Upper lobe of right lung (tissue), 1 donor: ENCODE measurements around the gene PRRT2. TPM values are rescaled to one million over a fixed set of nuclear protein-coding genes. Genes with fewer than 3 reads are reported as not detected.

ENCODE experiments used
- ATAC-seq: fragments of 200-7000 bp; cut with Tn5 transposase; one replicate; pipeline ENCODE4 v1.9.1; 2020; ENCODE audit warnings: mild to moderate bottlenecking, moderate library complexity
- DNase-seq: peaks from one replicate; pipeline ENCODE4 v3.0.0-alpha.2; 2020
- H3K27ac ChIP-seq: fragments of 200-600 bp; one replicate; pipeline ENCODE4 v1.8.0; 2022
- H3K27me3 ChIP-seq: fragments of 200-600 bp; one replicate; pipeline ENCODE4 v1.8.0; 2022; ENCODE audit warnings: mild to moderate bottlenecking
- H3K36me3 ChIP-seq: fragments of 200-600 bp; one replicate; pipeline ENCODE4 v1.8.0; 2022
- H3K4me1 ChIP-seq: fragments of 200-600 bp; one replicate; pipeline ENCODE4 v1.8.0; 2022
- H3K4me3 ChIP-seq: fragments of 200-600 bp; one replicate; pipeline ENCODE4 v1.8.0; 2022; ENCODE audit warnings: mild to moderate bottlenecking
- H3K9me3 ChIP-seq: fragments of 200-600 bp; one replicate; pipeline ENCODE4 v1.8.0; 2022
- intact Hi-C: fragments of 100-400 bp; cut with DNase I; formaldehyde crosslinking; loops from one replicate; pipeline ENCODE4 v1.11.0; 2022
- total RNA-seq: library from RNA; stranded (reverse); fragmentation: NEBNext Ultra II Directional; extraction: Animal tissue kit (Norgen Biotek cat#: 25700); gene quantifications from one replicate; pipeline ENCODE4 v1.2.1, GENCODE V29; 2021
- TF ChIP-seq, protein P1 (sequence below): fragments of 200-600 bp; IDR thresholded peaks from one replicate; pipeline ENCODE4 v1.8.0; 2022; ENCODE audit warnings: antibody characterized with exemption
- donor health status: DM: no; HTN: yes; CAD: no; lungs with severe emphysema.

The PRRT2 gene
- total RNA-seq, 1 donor from 2014 or later = 2.7 TPM

DNA sequence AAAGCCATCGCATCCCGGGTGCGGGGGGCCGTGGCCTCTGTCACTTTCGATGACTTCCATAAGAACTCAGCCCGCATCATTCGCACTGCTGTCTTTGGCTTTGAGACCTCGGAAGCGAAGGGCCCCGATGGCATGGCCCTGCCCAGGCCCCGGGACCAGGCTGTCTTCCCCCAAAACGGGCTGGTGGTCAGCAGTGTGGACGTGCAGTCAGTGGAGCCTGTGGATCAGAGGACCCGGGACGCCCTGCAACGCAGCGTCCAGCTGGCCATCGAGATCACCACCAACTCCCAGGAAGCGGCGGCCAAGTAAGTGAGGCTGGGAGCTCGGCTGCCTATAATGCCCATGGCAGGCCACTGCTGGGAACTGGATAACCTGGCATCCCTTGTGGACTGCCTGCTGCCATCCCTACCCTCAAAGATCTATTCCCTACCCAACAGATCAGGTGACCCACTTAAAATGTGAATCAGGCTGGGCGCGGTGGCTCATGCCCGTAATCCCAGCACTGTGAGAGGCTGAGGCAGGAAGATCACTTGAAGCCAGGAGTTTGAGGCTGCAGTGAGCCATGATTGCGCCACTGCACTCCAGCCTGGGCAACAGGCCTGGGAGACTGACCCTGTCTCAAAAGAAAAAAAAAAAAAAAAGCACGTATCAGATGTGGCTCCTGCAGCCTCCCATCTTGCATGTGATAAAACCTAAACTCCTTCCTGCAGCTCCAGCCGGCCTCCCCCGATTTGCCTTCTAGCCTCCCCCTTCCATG, 32.8 kb downstream of the PRRT2 start:
- no peak overlapping the region for H3K4me3 ChIP-seq
- DNase-seq = peak; percentile 89
- peaks cover 80% of the 10 kb centered on the region for H3K36me3 ChIP-seq
- no peaks in the 10 kb centered on the region for H3K4me1 ChIP-seq
- H3K9me3 ChIP-seq = no peaks in the 10 kb centered on the region
- TF ChIP-seq, protein P1, sequence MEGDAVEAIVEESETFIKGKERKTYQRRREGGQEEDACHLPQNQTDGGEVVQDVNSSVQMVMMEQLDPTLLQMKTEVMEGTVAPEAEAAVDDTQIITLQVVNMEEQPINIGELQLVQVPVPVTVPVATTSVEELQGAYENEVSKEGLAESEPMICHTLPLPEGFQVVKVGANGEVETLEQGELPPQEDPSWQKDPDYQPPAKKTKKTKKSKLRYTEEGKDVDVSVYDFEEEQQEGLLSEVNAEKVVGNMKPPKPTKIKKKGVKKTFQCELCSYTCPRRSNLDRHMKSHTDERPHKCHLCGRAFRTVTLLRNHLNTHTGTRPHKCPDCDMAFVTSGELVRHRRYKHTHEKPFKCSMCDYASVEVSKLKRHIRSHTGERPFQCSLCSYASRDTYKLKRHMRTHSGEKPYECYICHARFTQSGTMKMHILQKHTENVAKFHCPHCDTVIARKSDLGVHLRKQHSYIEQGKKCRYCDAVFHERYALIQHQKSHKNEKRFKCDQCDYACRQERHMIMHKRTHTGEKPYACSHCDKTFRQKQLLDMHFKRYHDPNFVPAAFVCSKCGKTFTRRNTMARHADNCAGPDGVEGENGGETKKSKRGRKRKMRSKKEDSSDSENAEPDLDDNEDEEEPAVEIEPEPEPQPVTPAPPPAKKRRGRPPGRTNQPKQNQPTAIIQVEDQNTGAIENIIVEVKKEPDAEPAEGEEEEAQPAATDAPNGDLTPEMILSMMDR = no peak
- peak; percentile 62 for ATAC-seq
- H3K27me3 ChIP-seq = no peaks in the 10 kb centered on the region
- intact Hi-C loops = no loop called here
- peak overlapping the region; percentile 11 for H3K27ac ChIP-seq

DNA sequence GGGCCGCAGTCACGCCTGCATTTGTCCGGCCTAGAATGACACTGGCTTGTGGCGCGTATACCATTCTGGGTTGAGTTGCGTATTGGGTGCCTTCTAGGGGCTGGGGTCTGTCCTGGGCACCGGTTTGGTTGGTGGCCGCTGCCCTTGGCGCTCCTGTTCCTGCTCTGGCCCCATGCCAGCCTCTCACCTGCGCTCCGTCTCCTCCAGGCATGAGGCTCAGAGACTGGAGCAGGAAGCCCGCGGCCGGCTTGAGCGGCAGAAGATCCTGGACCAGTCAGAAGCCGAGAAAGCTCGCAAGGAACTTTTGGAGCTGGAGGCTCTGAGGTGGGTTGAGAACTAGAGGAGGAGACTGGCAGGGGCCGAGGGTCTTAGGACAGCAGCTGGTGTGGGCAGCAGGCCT, 33.7 kb downstream of the PRRT2 start:
- Histone ChIP-seq H3K27ac (peak overlapping the region; percentile 36), H3K9me3 (no peaks in the 10 kb centered on the region), H3K4me1 (no peaks in the 10 kb centered on the region), H3K4me3 (no peak overlapping the region), H3K36me3 (peaks cover 71% of the 10 kb centered on the region), H3K27me3 (no peaks in the 10 kb centered on the region)
- DNase-seq (peak; percentile 81), ATAC-seq (no peak)
- intact Hi-C loops = no loop called here
- TF ChIP-seq, protein P1 = no peak

DNA sequence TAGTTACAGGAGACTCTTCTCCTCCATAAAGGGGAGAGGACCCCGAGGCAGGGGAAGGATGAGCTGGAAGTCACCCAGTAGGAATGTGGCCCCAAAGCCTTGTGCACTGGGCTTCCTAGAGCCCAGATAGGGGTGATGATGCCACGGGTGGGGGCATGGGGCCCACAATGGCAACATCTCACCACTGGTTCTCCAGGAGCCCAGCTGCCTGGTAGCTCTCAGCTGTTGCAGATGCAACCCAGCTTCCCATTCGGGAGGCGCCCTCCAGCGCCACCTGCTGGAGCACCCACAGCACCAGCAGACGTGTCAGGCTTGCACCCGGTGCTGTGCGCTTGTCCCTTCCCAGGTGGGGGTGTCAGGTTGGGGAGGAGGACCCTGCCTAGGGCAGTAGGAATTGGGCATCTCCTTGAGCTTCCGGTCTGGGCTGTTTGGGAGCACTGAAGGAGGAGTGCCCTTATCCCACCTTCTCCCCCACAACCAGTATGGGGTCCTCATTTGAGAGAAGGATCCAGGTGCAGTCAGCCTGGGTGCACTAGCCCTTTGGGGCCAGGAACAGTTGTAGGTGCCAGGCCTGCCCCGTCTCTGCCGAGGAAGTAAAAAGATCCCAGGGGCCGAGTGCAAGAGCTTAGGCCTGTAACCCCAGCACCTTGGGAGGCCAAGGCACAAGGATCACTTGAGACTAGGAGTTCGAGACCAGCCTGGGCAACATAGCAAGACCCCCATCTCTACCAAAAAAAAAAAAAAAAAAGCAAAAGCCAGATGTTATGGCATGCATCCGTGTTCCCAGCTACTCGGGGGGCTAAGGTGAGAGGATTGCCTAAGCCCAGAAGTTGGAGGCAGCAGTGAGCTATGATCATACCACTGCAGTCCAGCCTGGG, 36.7 kb downstream of the PRRT2 start:
- Histone ChIP-seq H3K4me3 (no peak overlapping the region), H3K36me3 (peaks cover 44% of the 10 kb centered on the region), H3K27ac (peak overlapping the region; percentile 11), H3K9me3 (no peaks in the 10 kb centered on the region), H3K27me3 (no peaks in the 10 kb centered on the region), H3K4me1 (peaks cover 5% of the 10 kb centered on the region)
- TF ChIP-seq, protein P1 = peak; percentile 91
- DNase-seq (peak; percentile 91), ATAC-seq (peak; percentile 88)
- intact Hi-C loops = no loop called here

DNA sequence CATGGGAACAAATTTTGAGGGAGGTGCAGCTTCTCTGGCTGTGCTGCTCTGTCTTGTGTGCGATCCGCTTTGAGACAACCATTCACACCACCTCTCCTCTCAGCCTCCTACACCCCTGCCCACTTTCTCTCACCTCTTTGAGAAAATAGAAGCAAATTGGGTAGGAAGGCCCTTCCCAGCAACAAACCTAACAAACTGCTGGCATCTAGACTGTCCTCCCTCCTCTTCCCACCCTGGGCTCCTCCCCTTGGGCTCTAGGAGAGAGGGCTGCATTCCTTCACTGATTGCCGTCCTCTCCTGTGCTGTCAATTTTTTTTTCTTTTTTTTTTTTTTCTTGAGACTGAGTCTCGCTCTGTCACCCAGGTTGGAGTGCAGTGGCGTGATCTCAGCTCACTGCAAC, 37.5 kb downstream of the PRRT2 start:
- Histone ChIP-seq H3K36me3 (peaks cover 35% of the 10 kb centered on the region), H3K4me3 (no peak overlapping the region), H3K27ac (no peak overlapping the region), H3K27me3 (no peaks in the 10 kb centered on the region), H3K4me1 (peaks cover 5% of the 10 kb centered on the region), H3K9me3 (no peaks in the 10 kb centered on the region)
- ATAC-seq (peak; percentile 45), DNase-seq (no peak)
- TF ChIP-seq, protein P1 = no peak
- intact Hi-C loops = no loop called here

DNA sequence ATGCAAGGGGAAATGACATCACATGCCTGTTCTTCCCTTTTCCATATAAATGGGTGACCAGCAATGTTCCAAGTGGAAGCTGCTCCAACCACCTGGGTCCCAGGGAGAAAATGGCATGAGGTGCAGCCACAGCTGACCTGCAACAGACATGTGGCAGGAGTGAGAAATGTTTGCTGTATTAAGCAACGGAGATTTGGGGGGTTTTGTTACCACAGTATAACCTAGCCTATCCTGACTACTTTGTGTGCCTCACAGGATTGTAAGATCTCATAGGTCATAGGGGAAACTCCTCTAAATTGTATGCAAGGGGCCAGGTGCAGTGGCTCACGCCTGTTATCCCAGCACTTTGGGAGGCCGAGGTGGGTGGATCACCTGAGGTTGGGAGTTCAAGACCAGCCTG, 39.0 kb downstream of the PRRT2 start:
- peaks cover 5% of the 10 kb centered on the region for H3K4me1 ChIP-seq
- peaks cover 21% of the 10 kb centered on the region for H3K36me3 ChIP-seq
- no peak overlapping the region for H3K27ac ChIP-seq
- intact Hi-C loops = loop anchor here (10.0 kb wide), 1 partner anchor 154 kb away; no protein-coding TSS in a partner anchor
- TF ChIP-seq, protein P1 = no peak
- H3K4me3 ChIP-seq = no peak overlapping the region
- DNase-seq (no peak), ATAC-seq (no peak)
- H3K9me3 ChIP-seq = no peaks in the 10 kb centered on the region
- H3K27me3 ChIP-seq = no peaks in the 10 kb centered on the region
